K562 (cell line): ENCODE results near the gene C1QC. TPM values are rescaled to one million over a fixed set of nuclear protein-coding genes. Genes with fewer than 3 reads are reported as not detected.

Experiments used
- ATAC-seq: fragments of 200-7000 bp; cut with Tn5 transposase; 3 replicates; pipeline ENCODE4 v1.9.1; 2020; ENCODE audit warnings: moderate library complexity
- BruUV-seq: library from RNA; stranded (reverse); fragments of 400-500 nt; replicated peaks from 2 replicates; lab custom pipeline; 2021; lab: Mats Ljungman, UMichigan
- CTCF ChIA-PET: fragments of 300-600 bp; formaldehyde crosslinking; extraction: SDS; loops from one replicate; lab custom pipeline; 2021; ENCODE audit warnings: low intra/inter-chr PET ratio; lab: Yijun Ruan, JAX
- POLR2A ChIA-PET: fragments of 300-600, 350-650 bp; sonication (Branson Sonifier 250); formaldehyde crosslinking; extraction: SDS; loops from one replicate; lab custom pipeline; 2021; ENCODE audit warnings: antibody characterized with exemption, inconsistent platforms; lab: Yijun Ruan, JAX
- DNase-seq, 4 experiments: peaks; one replicate each; pipeline versions ENCODE4 v3.0.0 to v3.0.0-alpha.2; 2011 to 2018; ENCODE audit warnings: low spot score in 3 of 4, mixed read lengths in 3 of 4; ENCODE audit errors: extremely low read depth in 1 of 4
- FAIRE-seq: peaks from 2 replicates; lab custom pipeline; 2011; peaks lifted over from hg19 to GRCh38; lab: Jason Lieb, UNC
- H2AFZ ChIP-seq: 2 replicates; pipeline ENCODE4 v1.6.0; 2011; ENCODE audit warnings: low read depth, low read length, control low read depth, inconsistent platforms
- H3K27ac ChIP-seq: fragments of 200-600 bp; 3 replicates; pipeline ENCODE4 v1.8.0; 2011; ENCODE audit warnings: low read depth, mild to moderate bottlenecking, control low read depth, inconsistent platforms, low read length, moderate library complexity, mixed read lengths; ENCODE audit errors: extremely low read depth
- H3K27me3 ChIP-seq, 2 experiments: fragments of 300-600 bp in 1 of 2; 2 replicates in 1 of 2; 3 replicates in 1 of 2; pipeline versions ENCODE4 v1.6.0 to v1.8.0; 2011; ENCODE audit warnings: inconsistent platforms in 2 of 2, low read length in 2 of 2, mild to moderate bottlenecking in 1 of 2, mixed read lengths in 1 of 2, moderate library complexity in 1 of 2; ENCODE audit not compliant: control insufficient read depth in 2 of 2, insufficient read depth in 2 of 2
- H3K36me3 ChIP-seq: fragments of 300-600 bp; 3 replicates; pipeline ENCODE4 v1.8.0; 2011; ENCODE audit warnings: mild to moderate bottlenecking, low read length, inconsistent platforms; ENCODE audit not compliant: control insufficient read depth, insufficient read depth
- H3K4me1 ChIP-seq, 2 experiments: fragments of 200-600 bp in 1 of 2; replicated peaks in 1 of 2; 2 replicates in 1 of 2; 3 replicates in 1 of 2; pipeline versions ENCODE4 v1.5.1 to v1.8.0; 2011; ENCODE audit warnings: inconsistent platforms in 2 of 2, low read length in 2 of 2, mild to moderate bottlenecking in 1 of 2, mixed read lengths in 1 of 2, moderate library complexity in 1 of 2; ENCODE audit not compliant: control insufficient read depth in 2 of 2, insufficient read depth in 2 of 2
- H3K4me2 ChIP-seq: 2 replicates; pipeline ENCODE4 v1.6.1; 2011; ENCODE audit warnings: low read length, control low read depth, inconsistent platforms, mixed read lengths; ENCODE audit not compliant: insufficient read depth
- H3K4me3 ChIP-seq: fragments of 200-600 bp; sonication (generic), shearing (Covaris generic); 2 replicates; pipeline ENCODE4 v1.5.1; 2016; ENCODE audit warnings: control low read depth, inconsistent platforms
- H3K79me2 ChIP-seq: fragments of 200-600 bp; 3 replicates; pipeline ENCODE4 v1.8.0; 2011; ENCODE audit warnings: low read length, inconsistent platforms; ENCODE audit not compliant: control insufficient read depth, insufficient read depth
- H3K9ac ChIP-seq, 2 experiments: 2 replicates each; pipeline versions ENCODE4 v1.6.0 to v1.6.1; 2011; ENCODE audit warnings: low read depth in 2 of 2, low read length in 2 of 2, control low read depth in 1 of 2, inconsistent platforms in 1 of 2, mild to moderate bottlenecking in 1 of 2, mixed read lengths in 1 of 2; ENCODE audit not compliant: insufficient read depth in 1 of 2
- H3K9me1 ChIP-seq: one replicate; pipeline ENCODE4 v1.6.0; 2011; ENCODE audit warnings: inconsistent platforms, mild to moderate bottlenecking, low read length, moderate library complexity; ENCODE audit not compliant: control insufficient read depth, insufficient read depth
- H3K9me3 ChIP-seq: replicated peaks from 2 replicates; pipeline ENCODE4 v1.5.1; 2011; ENCODE audit warnings: low read depth, low read length, inconsistent platforms; ENCODE audit not compliant: control insufficient read depth, insufficient read depth
- H4K20me1 ChIP-seq: replicated peaks from 2 replicates; pipeline ENCODE4 v1.6.1; 2011; ENCODE audit warnings: low read length, inconsistent platforms, mixed read lengths; ENCODE audit not compliant: control insufficient read depth, insufficient read depth
- ZFP36 ChIP-seq: fragments of 150-350 bp; IDR thresholded peaks from 2 replicates; pipeline ENCODE4 v1.6.1; 2018; ENCODE audit warnings: low read length, low read depth; ENCODE audit not compliant: partially characterized antibody
- WGBS: fragments of 100-300 bp; shearing (Covaris generic); methylation state at CpG from one replicate; pipeline ENCODE4 v1.1.6; 2016; ENCODE audit warnings: low coverage, mixed read lengths; ENCODE audit not compliant: insufficient coverage; ENCODE audit errors: missing lambda C conversion rate; 5-methylcytosine and 5-hydroxymethylcytosine counted together
- in situ Hi-C: fragments of 300-500 bp; cut with MboI; formaldehyde crosslinking; loops from 4 replicates; pipeline ENCODE4 v1.15.0; 2018; ENCODE audit warnings: inconsistent platforms, mixed read lengths
- intact Hi-C: fragments of 100-400 bp; cut with micrococcal nuclease; formaldehyde crosslinking; loops from 2 replicates; pipeline ENCODE4 v1.14.2; 2022
- polyA plus RNA-seq, 8 experiments: library from polyadenylated mRNA; depleted of rRNA in 4 of 8; stranded (reverse) in 5 of 8; unstranded in 3 of 8; fragments of >200 nt; fragmentation: Nextera tagmentation in 2 of 8; fragmentation: Illumina TruSeq in 1 of 8; extraction: Ambion mirVana in 2 of 8; extraction: Trizol in 1 of 8; gene quantifications; 2 replicates each; pipeline versions ENCODE4 v1.2.1 to v1.2.3, GENCODE V29; 2011 to 2014; ENCODE audit warnings: inconsistent platforms in 1 of 8, missing spikeins in 1 of 8
- total RNA-seq, 7 experiments: library from RNA; depleted of rRNA in 6 of 7; stranded (reverse); fragments of >200 nt in 6 of 7; fragmentation: Illumina TruSeq in 2 of 7; extraction: Trizol in 2 of 7; gene quantifications; 2 replicates each; pipeline versions ENCODE4 v1.2.1 to v1.2.3, GENCODE V29; 2011 to 2021; ENCODE audit warnings: low replicate concordance in 1 of 7
- TF ChIP-seq, protein P1 (sequence below), 2 experiments: fragments of 450-650 bp in 1 of 2; sonication (generic) in 1 of 2; formaldehyde crosslinking in 1 of 2; IDR thresholded peaks; 2 replicates each; pipeline versions ENCODE4 v1.7.1 to v1.9.0; 2016 to 2022; ENCODE audit warnings: inconsistent platforms in 1 of 2, mild to moderate bottlenecking in 1 of 2, missing genetic modification reagents in 1 of 2

The C1QC gene
- total and polyA plus RNA-seq, 9 of the 15 experiments (the other 6 are each of a cell fraction or from before 2014, with no cell fraction given), result 0.69 TPM; not detected in 8

DNA sequence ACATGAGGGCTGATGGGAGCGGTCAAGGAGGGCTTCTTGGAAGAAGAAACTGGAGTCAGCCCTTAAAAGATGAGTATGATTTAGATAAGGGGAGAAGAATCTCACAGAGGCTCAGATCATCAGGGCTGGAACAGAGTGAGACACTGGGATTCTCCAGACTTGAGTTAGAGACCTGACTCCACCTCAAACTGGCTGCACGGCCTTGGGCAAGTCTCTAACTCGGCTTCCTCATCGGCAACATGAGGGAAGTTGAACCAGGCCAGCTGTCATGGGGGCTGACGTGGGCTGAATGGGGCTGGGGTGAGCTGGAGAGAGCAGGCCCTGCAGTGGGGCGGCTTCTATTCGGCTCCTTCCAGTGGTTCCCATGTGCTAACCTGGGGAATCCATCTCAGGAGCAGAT lies 2.5 kb downstream of the C1QC start:
- in situ Hi-C loops, result loop anchor here (5.0 kb wide), 2 partner anchors 229 to 514 kb away; no protein-coding TSS in a partner anchor

More for the DNA sequence above, 2.5 kb downstream of the C1QC start:
- WGBS, result 2% methylated on average over 7 of the region's 7 CpGs
- ChIA-PET CTCF (no interaction called here), POLR2A (interaction anchor here (1.3 kb wide), 1 partner anchor 12 kb away, joined by 3 read pairs; no protein-coding TSS in a partner anchor)
- FAIRE-seq, result no peak
- no peak for ATAC-seq
- no peak overlapping the region for H2AFZ ChIP-seq
- peaks cover 0 to 5% of the 10 kb centered on the region in 2 experiments; a peak in 2 of 5 replicates for H3K4me1 ChIP-seq
- no peak overlapping the region for H3K4me2 ChIP-seq
- H3K9me3 ChIP-seq, result no peaks in the 10 kb centered on the region
- peaks cover 9 to 49% of the 10 kb centered on the region in 2 experiments; a peak in 4 of 5 replicates for H3K27me3 ChIP-seq
- no peak overlapping the region for H3K9ac ChIP-seq
- intact Hi-C loops, result no loop called here
- H3K79me2 ChIP-seq, result no peaks in the 10 kb centered on the region
- no TSS peak for BruUV-seq
- peaks cover 27% of the 10 kb centered on the region for H4K20me1 ChIP-seq
- H3K36me3 ChIP-seq, result no peaks in the 10 kb centered on the region
- H3K27ac ChIP-seq, result no peak overlapping the region
- TF ChIP-seq, protein P1, sequence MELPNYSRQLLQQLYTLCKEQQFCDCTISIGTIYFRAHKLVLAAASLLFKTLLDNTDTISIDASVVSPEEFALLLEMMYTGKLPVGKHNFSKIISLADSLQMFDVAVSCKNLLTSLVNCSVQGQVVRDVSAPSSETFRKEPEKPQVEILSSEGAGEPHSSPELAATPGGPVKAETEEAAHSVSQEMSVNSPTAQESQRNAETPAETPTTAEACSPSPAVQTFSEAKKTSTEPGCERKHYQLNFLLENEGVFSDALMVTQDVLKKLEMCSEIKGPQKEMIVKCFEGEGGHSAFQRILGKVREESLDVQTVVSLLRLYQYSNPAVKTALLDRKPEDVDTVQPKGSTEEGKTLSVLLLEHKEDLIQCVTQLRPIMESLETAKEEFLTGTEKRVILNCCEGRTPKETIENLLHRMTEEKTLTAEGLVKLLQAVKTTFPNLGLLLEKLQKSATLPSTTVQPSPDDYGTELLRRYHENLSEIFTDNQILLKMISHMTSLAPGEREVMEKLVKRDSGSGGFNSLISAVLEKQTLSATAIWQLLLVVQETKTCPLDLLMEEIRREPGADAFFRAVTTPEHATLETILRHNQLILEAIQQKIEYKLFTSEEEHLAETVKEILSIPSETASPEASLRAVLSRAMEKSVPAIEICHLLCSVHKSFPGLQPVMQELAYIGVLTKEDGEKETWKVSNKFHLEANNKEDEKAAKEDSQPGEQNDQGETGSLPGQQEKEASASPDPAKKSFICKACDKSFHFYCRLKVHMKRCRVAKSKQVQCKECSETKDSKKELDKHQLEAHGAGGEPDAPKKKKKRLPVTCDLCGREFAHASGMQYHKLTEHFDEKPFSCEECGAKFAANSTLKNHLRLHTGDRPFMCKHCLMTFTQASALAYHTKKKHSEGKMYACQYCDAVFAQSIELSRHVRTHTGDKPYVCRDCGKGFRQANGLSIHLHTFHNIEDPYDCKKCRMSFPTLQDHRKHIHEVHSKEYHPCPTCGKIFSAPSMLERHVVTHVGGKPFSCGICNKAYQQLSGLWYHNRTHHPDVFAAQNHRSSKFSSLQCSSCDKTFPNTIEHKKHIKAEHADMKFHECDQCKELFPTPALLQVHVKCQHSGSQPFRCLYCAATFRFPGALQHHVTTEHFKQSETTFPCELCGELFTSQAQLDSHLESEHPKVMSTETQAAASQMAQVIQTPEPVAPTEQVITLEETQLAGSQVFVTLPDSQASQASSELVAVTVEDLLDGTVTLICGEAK (IDR thresholded peaks at IDR 0.05), result no peak
- TF ChIP-seq, protein P1 (CRISPR knock-in tag; IDR thresholded peaks at IDR 0.05), result no peak
- TF ChIP-seq ZFP36, result peak; percentile 69
- TF ChIP-seq, all 486 proteins: peak for 1
- Histone ChIP-seq H3K4me3 (no peak overlapping the region), H3K9me1 (no peaks in the 10 kb centered on the region)
- no peak for DNase-seq
